GM12878 (cell line): ENCODE measurements around the gene STX3. TPM values are rescaled to one million over a fixed set of nuclear protein-coding genes. Genes with fewer than 3 reads are reported as not detected.

Source experiments
- ATAC-seq: fragments of 200-7000 bp; cut with Tn5 transposase; 3 replicates; pipeline ENCODE4 v1.9.1; 2020; ENCODE audit warnings: mild to moderate bottlenecking, moderate library complexity
- BruUV-seq: library from RNA; stranded (reverse); fragments of 400-500 nt; replicated peaks from 2 replicates; lab custom pipeline; 2021; lab: Mats Ljungman, UMichigan
- CTCF ChIA-PET: fragments of 300-600 bp; sonication (Branson Sonifier 250); formaldehyde crosslinking; extraction: SDS; loops from one replicate; lab custom pipeline; 2021; ENCODE audit warnings: inconsistent platforms; lab: Yijun Ruan, JAX
- POLR2A ChIA-PET: fragments of 350-600 bp; formaldehyde crosslinking; extraction: SDS; loops from one replicate; lab custom pipeline; 2021; ENCODE audit warnings: inconsistent platforms; lab: Charles Lee
- RAD21 ChIA-PET: fragments of 300-600 bp; sonication (Branson Sonifier 250); formaldehyde crosslinking; loops from one replicate; lab custom pipeline; 2023; ENCODE audit warnings: antibody characterized with exemption; ENCODE audit not compliant: unreplicated experiment; lab: Charles Lee
- SMC1A ChIA-PET: fragments of 300-600 bp; sonication (Branson Sonifier 250); formaldehyde crosslinking; loops from one replicate; lab custom pipeline; 2023; ENCODE audit not compliant: unreplicated experiment, uncharacterized antibody; lab: Charles Lee
- DNase-seq: peaks from one replicate; pipeline ENCODE4 v3.0.0-alpha.2; 2011; ENCODE audit warnings: low read depth, low spot score
- FAIRE-seq: peaks from 3 replicates; lab custom pipeline; 2011; peaks lifted over from hg19 to GRCh38; lab: Jason Lieb, UNC
- H2AFZ ChIP-seq: 2 replicates; pipeline ENCODE4 v1.6.0; 2011; ENCODE audit warnings: low read depth, low read length, control low read depth; ENCODE audit not compliant: control insufficient read depth
- H3K27ac ChIP-seq: 2 replicates; pipeline ENCODE4 v1.5.1; 2011; ENCODE audit warnings: control low read depth; ENCODE audit not compliant: control insufficient read depth, insufficient read depth
- H3K27me3 ChIP-seq, 2 experiments: replicated peaks in 1 of 2; 2 replicates each; pipeline versions ENCODE4 v1.6.0 to v1.6.1; 2011; ENCODE audit warnings: low read length in 1 of 2; ENCODE audit not compliant: control insufficient read depth in 2 of 2, insufficient read depth in 2 of 2
- H3K36me3 ChIP-seq, 2 experiments: 2 replicates each; pipeline ENCODE4 v1.5.1; 2011; ENCODE audit warnings: low read length in 1 of 2; ENCODE audit not compliant: control insufficient read depth in 2 of 2, insufficient read depth in 2 of 2
- H3K4me1 ChIP-seq: 2 replicates; pipeline ENCODE4 v1.6.1; 2011; ENCODE audit warnings: mild to moderate bottlenecking, low read length, moderate library complexity, mixed read lengths; ENCODE audit not compliant: control insufficient read depth, insufficient read depth
- H3K4me2 ChIP-seq: 2 replicates; pipeline ENCODE4 v1.6.0; 2011; ENCODE audit warnings: control low read depth; ENCODE audit not compliant: control insufficient read depth, insufficient read depth
- H3K4me3 ChIP-seq: fragments of 200-600 bp; sonication (generic); 2 replicates; pipeline ENCODE4 v1.5.1; 2016
- H3K79me2 ChIP-seq: 2 replicates; pipeline ENCODE4 v1.6.0; 2011; ENCODE audit warnings: low read length; ENCODE audit not compliant: control insufficient read depth, insufficient read depth
- H3K9ac ChIP-seq: 2 replicates; pipeline ENCODE4 v1.8.0; 2011; ENCODE audit warnings: low read length, control low read depth, mixed read lengths; ENCODE audit not compliant: control insufficient read depth, insufficient read depth
- H3K9me3 ChIP-seq: replicated peaks from 3 replicates; pipeline ENCODE4 v1.5.1; 2011; ENCODE audit warnings: mild to moderate bottlenecking, low read length; ENCODE audit not compliant: control insufficient read depth, insufficient read depth
- H4K20me1 ChIP-seq: 2 replicates; pipeline ENCODE4 v1.6.0; 2011; ENCODE audit not compliant: control insufficient read depth, insufficient read depth
- EED ChIP-seq: sonication (generic); IDR thresholded peaks from 2 replicates; pipeline ENCODE4 v1.6.1; 2016; ENCODE audit warnings: antibody characterized with exemption, low read depth
- MTA3 ChIP-seq: IDR thresholded peaks from 2 replicates; pipeline ENCODE4 v1.6.1; 2012; ENCODE audit warnings: low read length, inconsistent platforms, borderline replicate concordance
- NFXL1 ChIP-seq: fragments of 450-650 bp; IDR thresholded peaks from 2 replicates; pipeline ENCODE4 v1.6.1; 2017; ENCODE audit warnings: antibody characterized with exemption, mild to moderate bottlenecking, borderline replicate concordance
- POLR2AphosphoS5 ChIP-seq: IDR thresholded peaks from 2 replicates; pipeline ENCODE4 v1.6.1; 2011; ENCODE audit warnings: mild to moderate bottlenecking, low read length, inconsistent platforms
- WGBS: methylation state at CpG from one replicate; pipeline ENCODE4 v1.1.6; 2016; ENCODE audit warnings: low lambda C conversion rate; ENCODE audit not compliant: insufficient replicate concordance, insufficient coverage; ENCODE audit errors: missing lambda C conversion rate; 5-methylcytosine and 5-hydroxymethylcytosine counted together
- in situ Hi-C: fragments of 300-500 bp; cut with MboI; formaldehyde crosslinking; loops from 9 replicates; pipeline ENCODE4 v1.14.3; 2018; ENCODE audit warnings: mixed read lengths
- intact Hi-C: fragments of 100-400 bp; cut with micrococcal nuclease; formaldehyde crosslinking; loops from one replicate; pipeline ENCODE4 v1.14.2; 2022; ENCODE audit not compliant: unreplicated experiment
- polyA plus RNA-seq, 11 experiments: library from polyadenylated mRNA; depleted of rRNA in 4 of 11; unstranded in 6 of 11; stranded (reverse) in 5 of 11; fragments of >200 nt; fragmentation: Nextera tagmentation in 4 of 11; fragmentation: Illumina TruSeq in 1 of 11; extraction: Ambion mirVana in 4 of 11; extraction: Trizol in 1 of 11; gene quantifications; 1 replicate in 1 of 11; 2 replicates in 10 of 11; pipeline versions ENCODE4 v1.2.1 to v1.2.3, GENCODE V29; 2011 to 2016; ENCODE audit warnings: inconsistent platforms in 2 of 11, missing spikeins in 2 of 11, low read depth in 1 of 11
- total RNA-seq, 4 experiments: library from RNA; depleted of rRNA in 3 of 4; stranded (reverse); fragments of >200 nt in 3 of 4; fragmentation: Illumina TruSeq in 1 of 4; extraction: Trizol in 1 of 4; gene quantifications; 2 replicates each; pipeline versions ENCODE4 v1.2.1 to v1.2.3, GENCODE V29; 2013 to 2021
- TF ChIP-seq, protein P1 (sequence below): IDR thresholded peaks from 2 replicates; pipeline ENCODE4 v1.6.1; 2012; ENCODE audit warnings: low read length, inconsistent platforms
- TF ChIP-seq, protein P2 (sequence below): fragments of 450-650 bp; formaldehyde crosslinking; IDR thresholded peaks from 2 replicates; pipeline ENCODE4 v1.4.0; 2020; ENCODE audit warnings: mild to moderate bottlenecking, moderate library complexity
- TF ChIP-seq, protein P3 (sequence below): fragments of 450-650 bp; IDR thresholded peaks from 2 replicates; pipeline ENCODE4 v1.6.1; 2017; ENCODE audit warnings: borderline replicate concordance
- TF ChIP-seq, protein P4 (sequence below): fragments of 450-650 bp; formaldehyde crosslinking; IDR thresholded peaks from 2 replicates; pipeline ENCODE4 v1.5.0; 2022; ENCODE audit warnings: mild to moderate bottlenecking, missing genetic modification characterization

The STX3 gene
- total and polyA plus RNA-seq, 10 of the 15 experiments (the other 5 are each of a cell fraction or from before 2014, with no cell fraction given): 0.11 to 2.5 (median 1.1) TPM

DNA sequence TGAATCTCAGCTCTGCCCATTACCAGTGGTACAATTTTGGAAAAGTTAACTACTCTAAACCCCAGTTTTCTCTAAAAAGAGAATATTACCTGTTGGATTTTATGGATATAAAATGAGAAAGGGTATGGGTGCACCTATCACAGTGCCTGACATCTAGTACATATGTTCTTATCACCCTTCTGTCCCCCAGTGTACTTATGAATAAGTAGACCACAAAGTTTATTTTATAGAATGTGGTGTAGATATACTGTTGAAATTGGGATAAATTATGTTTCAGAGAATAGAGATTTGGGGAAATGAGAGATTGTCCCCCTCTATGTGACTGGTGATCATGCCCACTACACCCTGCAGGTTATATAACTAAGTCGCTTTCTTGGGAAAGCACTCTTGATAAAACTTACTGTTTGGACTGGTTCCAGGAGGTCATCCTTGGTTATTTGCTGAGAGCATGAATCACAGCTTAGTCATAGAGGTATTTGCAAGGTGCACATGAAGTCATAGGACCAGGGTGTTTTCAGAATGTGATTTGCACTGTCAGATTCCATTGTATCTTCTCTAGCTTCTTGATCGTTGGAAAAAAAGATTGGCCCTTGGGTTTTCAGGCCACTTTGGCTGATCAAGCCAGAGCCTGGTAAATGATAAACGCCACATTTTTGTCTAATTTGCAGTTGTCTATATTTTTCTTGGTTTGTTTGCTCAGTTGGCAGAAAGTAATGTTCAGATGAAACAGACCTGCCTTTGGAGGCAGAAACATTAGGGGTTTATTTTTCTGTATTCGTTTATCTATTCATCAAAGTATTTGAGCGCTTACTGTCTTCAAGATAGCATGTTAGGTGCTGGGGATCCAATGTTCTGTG, 21.3 kb downstream of the STX3 start (continued):
- TF ChIP-seq, protein P1, sequence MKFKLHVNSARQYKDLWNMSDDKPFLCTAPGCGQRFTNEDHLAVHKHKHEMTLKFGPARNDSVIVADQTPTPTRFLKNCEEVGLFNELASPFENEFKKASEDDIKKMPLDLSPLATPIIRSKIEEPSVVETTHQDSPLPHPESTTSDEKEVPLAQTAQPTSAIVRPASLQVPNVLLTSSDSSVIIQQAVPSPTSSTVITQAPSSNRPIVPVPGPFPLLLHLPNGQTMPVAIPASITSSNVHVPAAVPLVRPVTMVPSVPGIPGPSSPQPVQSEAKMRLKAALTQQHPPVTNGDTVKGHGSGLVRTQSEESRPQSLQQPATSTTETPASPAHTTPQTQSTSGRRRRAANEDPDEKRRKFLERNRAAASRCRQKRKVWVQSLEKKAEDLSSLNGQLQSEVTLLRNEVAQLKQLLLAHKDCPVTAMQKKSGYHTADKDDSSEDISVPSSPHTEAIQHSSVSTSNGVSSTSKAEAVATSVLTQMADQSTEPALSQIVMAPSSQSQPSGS: no peak
- TF ChIP-seq, protein P2, sequence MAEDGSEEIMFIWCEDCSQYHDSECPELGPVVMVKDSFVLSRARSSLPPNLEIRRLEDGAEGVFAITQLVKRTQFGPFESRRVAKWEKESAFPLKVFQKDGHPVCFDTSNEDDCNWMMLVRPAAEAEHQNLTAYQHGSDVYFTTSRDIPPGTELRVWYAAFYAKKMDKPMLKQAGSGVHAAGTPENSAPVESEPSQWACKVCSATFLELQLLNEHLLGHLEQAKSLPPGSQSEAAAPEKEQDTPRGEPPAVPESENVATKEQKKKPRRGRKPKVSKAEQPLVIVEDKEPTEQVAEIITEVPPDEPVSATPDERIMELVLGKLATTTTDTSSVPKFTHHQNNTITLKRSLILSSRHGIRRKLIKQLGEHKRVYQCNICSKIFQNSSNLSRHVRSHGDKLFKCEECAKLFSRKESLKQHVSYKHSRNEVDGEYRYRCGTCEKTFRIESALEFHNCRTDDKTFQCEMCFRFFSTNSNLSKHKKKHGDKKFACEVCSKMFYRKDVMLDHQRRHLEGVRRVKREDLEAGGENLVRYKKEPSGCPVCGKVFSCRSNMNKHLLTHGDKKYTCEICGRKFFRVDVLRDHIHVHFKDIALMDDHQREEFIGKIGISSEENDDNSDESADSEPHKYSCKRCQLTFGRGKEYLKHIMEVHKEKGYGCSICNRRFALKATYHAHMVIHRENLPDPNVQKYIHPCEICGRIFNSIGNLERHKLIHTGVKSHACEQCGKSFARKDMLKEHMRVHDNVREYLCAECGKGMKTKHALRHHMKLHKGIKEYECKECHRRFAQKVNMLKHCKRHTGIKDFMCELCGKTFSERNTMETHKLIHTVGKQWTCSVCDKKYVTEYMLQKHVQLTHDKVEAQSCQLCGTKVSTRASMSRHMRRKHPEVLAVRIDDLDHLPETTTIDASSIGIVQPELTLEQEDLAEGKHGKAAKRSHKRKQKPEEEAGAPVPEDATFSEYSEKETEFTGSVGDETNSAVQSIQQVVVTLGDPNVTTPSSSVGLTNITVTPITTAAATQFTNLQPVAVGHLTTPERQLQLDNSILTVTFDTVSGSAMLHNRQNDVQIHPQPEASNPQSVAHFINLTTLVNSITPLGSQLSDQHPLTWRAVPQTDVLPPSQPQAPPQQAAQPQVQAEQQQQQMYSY: no peak
- TF ChIP-seq, all 136 proteins: peak for 0

DNA sequence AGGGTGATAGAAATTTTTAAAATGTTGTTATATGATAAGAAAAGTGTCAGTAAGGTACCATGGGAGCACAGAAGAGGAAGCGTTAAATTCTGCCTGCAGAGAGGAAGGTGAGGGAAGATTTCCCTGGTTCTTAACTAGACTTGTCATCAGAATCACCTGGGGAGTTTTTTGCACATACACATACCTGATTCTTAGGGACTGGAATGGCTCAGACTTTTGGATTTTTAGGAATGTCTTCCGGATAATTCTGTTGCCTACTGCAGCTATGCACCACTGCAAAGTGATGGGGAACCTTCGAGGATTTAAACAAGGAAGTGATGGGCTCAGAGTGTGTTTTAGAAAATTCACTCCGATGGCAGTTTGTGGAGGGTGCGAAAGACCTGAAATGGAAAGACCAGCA, 21.9 kb downstream of the STX3 start:
- Histone ChIP-seq H3K4me1 (peaks cover 3% of the 10 kb centered on the region), H3K4me3 (no peak overlapping the region), H3K36me3 (no peaks in the 10 kb centered on the region), H2AFZ (no peak overlapping the region), H3K27me3 (no peaks in the 10 kb centered on the region), H3K27ac (no peak overlapping the region), H3K9me3 (no peaks in the 10 kb centered on the region), H3K4me2 (no peak overlapping the region), H3K9ac (no peak overlapping the region), H3K79me2 (no peaks in the 10 kb centered on the region), H4K20me1 (no peaks in the 10 kb centered on the region)
- FAIRE-seq (no peak), DNase-seq (no peak), ATAC-seq (no peak)
- intact Hi-C loops (no loop called here), in situ Hi-C loops (no loop called here)
- WGBS: 56% methylated on average over 5 of the region's 5 CpGs
- ChIA-PET SMC1A (no interaction called here), RAD21 (no interaction called here), POLR2A (no interaction called here), CTCF (no interaction called here)
- BruUV-seq: no TSS peak
- TF ChIP-seq NFXL1 (no peak), POLR2AphosphoS5 (no peak), MTA3 (no peak), EED (no peak)
- TF ChIP-seq, protein P3, sequence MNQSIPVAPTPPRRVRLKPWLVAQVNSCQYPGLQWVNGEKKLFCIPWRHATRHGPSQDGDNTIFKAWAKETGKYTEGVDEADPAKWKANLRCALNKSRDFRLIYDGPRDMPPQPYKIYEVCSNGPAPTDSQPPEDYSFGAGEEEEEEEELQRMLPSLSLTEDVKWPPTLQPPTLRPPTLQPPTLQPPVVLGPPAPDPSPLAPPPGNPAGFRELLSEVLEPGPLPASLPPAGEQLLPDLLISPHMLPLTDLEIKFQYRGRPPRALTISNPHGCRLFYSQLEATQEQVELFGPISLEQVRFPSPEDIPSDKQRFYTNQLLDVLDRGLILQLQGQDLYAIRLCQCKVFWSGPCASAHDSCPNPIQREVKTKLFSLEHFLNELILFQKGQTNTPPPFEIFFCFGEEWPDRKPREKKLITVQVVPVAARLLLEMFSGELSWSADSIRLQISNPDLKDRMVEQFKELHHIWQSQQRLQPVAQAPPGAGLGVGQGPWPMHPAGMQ: no peak
- TF ChIP-seq, protein P4, sequence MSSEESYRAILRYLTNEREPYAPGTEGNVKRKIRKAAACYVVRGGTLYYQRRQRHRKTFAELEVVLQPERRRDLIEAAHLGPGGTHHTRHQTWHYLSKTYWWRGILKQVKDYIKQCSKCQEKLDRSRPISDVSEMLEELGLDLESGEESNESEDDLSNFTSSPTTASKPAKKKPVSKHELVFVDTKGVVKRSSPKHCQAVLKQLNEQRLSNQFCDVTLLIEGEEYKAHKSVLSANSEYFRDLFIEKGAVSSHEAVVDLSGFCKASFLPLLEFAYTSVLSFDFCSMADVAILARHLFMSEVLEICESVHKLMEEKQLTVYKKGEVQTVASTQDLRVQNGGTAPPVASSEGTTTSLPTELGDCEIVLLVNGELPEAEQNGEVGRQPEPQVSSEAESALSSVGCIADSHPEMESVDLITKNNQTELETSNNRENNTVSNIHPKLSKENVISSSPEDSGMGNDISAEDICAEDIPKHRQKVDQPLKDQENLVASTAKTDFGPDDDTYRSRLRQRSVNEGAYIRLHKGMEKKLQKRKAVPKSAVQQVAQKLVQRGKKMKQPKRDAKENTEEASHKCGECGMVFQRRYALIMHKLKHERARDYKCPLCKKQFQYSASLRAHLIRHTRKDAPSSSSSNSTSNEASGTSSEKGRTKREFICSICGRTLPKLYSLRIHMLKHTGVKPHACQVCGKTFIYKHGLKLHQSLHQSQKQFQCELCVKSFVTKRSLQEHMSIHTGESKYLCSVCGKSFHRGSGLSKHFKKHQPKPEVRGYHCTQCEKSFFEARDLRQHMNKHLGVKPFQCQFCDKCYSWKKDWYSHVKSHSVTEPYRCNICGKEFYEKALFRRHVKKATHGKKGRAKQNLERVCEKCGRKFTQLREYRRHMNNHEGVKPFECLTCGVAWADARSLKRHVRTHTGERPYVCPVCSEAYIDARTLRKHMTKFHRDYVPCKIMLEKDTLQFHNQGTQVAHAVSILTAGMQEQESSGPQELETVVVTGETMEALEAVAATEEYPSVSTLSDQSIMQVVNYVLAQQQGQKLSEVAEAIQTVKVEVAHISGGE: no peak
